ENCODE results near the gene OR8B2. TPM values are rescaled to one million over a fixed set of nuclear protein-coding genes. Genes with fewer than 3 reads are reported as not detected.
A peak's percentile ranks its signal among the peaks of the same experiment; 100 is the strongest.

OR8B2 gene, protein sequence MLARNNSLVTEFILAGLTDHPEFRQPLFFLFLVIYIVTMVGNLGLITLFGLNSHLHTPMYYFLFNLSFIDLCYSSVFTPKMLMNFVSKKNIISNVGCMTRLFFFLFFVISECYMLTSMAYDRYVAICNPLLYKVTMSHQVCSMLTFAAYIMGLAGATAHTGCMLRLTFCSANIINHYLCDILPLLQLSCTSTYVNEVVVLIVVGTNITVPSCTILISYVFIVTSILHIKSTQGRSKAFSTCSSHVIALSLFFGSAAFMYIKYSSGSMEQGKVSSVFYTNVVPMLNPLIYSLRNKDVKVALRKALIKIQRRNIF
- total RNA-seq (2021; ENCODE audit: unreplicated experiment) = not detected
- not detected in 2 replicates for polyA plus RNA-seq (2012)
- percentile 16 among the genes with signal in this experiment for Bru-seq, nascent RNA
- BruChase-seq, experiment 1, labeled RNA remaining after a 6-hour chase = not detected
- BruChase-seq, experiment 2, labeled RNA remaining after a 2-hour chase = not detected
- long read RNA-seq = 0 reads

DNA sequence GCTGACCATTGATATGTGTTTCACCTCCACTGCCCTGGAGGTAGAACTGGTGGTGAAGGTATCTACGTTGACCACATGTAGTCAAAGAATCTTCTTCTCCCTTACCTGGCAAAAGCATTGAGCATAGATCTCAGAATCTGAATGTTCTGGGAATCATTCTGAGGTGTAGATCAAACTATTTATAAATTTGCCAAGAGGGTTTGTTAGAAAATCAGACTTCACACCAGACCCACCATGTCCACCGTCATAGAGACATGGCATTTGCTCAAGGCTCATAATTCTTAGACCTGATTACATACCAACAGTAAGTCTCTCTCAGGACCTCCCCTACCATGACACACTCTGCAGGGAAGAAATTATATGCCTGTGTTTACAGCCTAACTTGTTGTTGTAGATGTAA is at the start of gene OR8B2:
Gene OR8B2, minus strand, starts transcription at position 101 of the 400 bp plus-strand sequence. CDS start 1,156 bp downstream, outside the sequence.
- H3K27me3 ChIP-seq (ENCODE audit: insufficient read depth, low read length) = peaks cover 7% of the 10 kb centered on the region; the same call in 1 of the 2 replicates
- CTCF ChIA-PET = no interaction called here
- H3K9me3 ChIP-seq (ENCODE audit: control insufficient read depth in 1 of 2, insufficient read depth in 1 of 2, low read depth in 1 of 2, low read length in 2 of 2) = no peaks in the 10 kb centered on the region
- H3K4me1 ChIP-seq (ENCODE audit: control insufficient read depth in 1 of 2, insufficient read depth in 2 of 2, low read length in 2 of 2) = no peaks in the 10 kb centered on the region
- no peaks in the 10 kb centered on the region for H4K20me1 ChIP-seq (ENCODE audit: insufficient read depth)
- no peak for ATAC-seq
- no peaks in the 10 kb centered on the region for H3K9me2 ChIP-seq (ENCODE audit: insufficient read depth)
- RAD21 ChIA-PET (ENCODE audit: low non-redundant PET in 1 of 2, low total read pairs in 2 of 2, uncharacterized antibody in 2 of 2, unreplicated experiment in 2 of 2) = no interaction called here
- H3K79me2 ChIP-seq (ENCODE audit: insufficient read depth, low read length) = no peaks in the 10 kb centered on the region
- H3K4me2 ChIP-seq (ENCODE audit: low read length) = no peak within 1 kb of the TSS
- no TSS peak for BruUV-seq (replicated peaks)
- no peak within 1 kb of the TSS for H2AFZ ChIP-seq (ENCODE audit: low read depth, low read length, poor library complexity, severe bottlenecking)
- H3K27ac ChIP-seq (ENCODE audit: low read depth, low read length) = no peak within 1 kb of the TSS
- POLR2A ChIA-PET = no interaction called here
- no peak for TF ChIP-seq CEBPB (IDR thresholded peaks at IDR 0.05; ENCODE audit: low read depth)
- H3K36me3 ChIP-seq (ENCODE audit: control insufficient read depth in 1 of 2, insufficient read depth in 2 of 2, low read length in 2 of 2) = no peaks in the 10 kb centered on the region
- intact Hi-C loops (cut with micrococcal nuclease) = no loop called here
- H3K4me3 ChIP-seq (replicated peaks in 1 of 2; ENCODE audit: low read depth in 1 of 2, low read length in 2 of 2) = no peak within 1 kb of the TSS
- no peak for DNase-seq (ENCODE audit: low read depth, low spot score)
- no peak within 1 kb of the TSS for H3K9ac ChIP-seq (ENCODE audit: low read length)

DNA sequence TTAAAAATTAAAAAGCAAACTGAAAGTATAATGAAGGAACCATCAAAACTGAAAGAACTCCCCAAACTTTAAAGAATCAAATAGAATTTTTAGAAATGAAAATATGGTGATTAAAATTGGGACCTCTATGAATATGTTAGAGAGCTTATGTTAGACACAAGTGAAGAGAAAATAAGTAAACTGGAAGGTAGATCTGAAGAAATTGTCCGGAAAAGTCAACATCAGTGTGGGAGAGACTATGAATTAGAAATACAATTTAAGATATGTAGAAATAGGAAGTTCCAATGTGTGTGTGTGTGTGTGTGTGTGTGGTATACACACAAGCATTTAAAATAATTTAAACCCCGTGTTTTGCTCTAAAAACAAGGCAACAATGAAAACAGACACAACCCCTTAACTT is 45.3 kb upstream of the OR8B2 start:
- Histone ChIP-seq H4K20me1 (ENCODE audit: insufficient read depth) (no peaks in the 10 kb centered on the region), H3K27me3 (ENCODE audit: insufficient read depth, low read length) (peaks cover 27% of the 10 kb centered on the region; the same call in 1 of the 2 replicates)
- CTCF ChIA-PET = interaction anchor here (1.2 kb wide), 1 partner anchor 13 kb away, joined by 3 read pairs; no protein-coding TSS in a partner anchor

More for the DNA sequence above, 45.3 kb upstream of the OR8B2 start:
- H3K9ac ChIP-seq (ENCODE audit: low read length) = no peak overlapping the region
- TF ChIP-seq, protein P1, sequence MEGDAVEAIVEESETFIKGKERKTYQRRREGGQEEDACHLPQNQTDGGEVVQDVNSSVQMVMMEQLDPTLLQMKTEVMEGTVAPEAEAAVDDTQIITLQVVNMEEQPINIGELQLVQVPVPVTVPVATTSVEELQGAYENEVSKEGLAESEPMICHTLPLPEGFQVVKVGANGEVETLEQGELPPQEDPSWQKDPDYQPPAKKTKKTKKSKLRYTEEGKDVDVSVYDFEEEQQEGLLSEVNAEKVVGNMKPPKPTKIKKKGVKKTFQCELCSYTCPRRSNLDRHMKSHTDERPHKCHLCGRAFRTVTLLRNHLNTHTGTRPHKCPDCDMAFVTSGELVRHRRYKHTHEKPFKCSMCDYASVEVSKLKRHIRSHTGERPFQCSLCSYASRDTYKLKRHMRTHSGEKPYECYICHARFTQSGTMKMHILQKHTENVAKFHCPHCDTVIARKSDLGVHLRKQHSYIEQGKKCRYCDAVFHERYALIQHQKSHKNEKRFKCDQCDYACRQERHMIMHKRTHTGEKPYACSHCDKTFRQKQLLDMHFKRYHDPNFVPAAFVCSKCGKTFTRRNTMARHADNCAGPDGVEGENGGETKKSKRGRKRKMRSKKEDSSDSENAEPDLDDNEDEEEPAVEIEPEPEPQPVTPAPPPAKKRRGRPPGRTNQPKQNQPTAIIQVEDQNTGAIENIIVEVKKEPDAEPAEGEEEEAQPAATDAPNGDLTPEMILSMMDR (IDR thresholded peaks at IDR 0.05 in 2 of 3, conservative IDR thresholded peaks at IDR 0.05 in 1 of 3; ENCODE audit: borderline replicate concordance in 1 of 3, insufficient read depth in 1 of 3, low read depth in 2 of 3, low read length in 2 of 3) = no peak
- TF ChIP-seq EGR1 (IDR thresholded peaks at IDR 0.05; ENCODE audit: low read depth) = no peak
- no peak for DNase-seq (ENCODE audit: low read depth, low spot score)
- H3K4me3 ChIP-seq (replicated peaks in 1 of 2; ENCODE audit: low read depth in 1 of 2, low read length in 2 of 2) = no peak overlapping the region
- POLR2A ChIA-PET = no interaction called here
- no peaks in the 10 kb centered on the region for H3K36me3 ChIP-seq (ENCODE audit: control insufficient read depth in 1 of 2, insufficient read depth in 2 of 2, low read length in 2 of 2)
- no peak for ATAC-seq
- no peak overlapping the region for H3K4me2 ChIP-seq (ENCODE audit: low read length)
- no peaks in the 10 kb centered on the region for H3K79me2 ChIP-seq (ENCODE audit: insufficient read depth, low read length)
- no peaks in the 10 kb centered on the region for H3K4me1 ChIP-seq (ENCODE audit: control insufficient read depth in 1 of 2, insufficient read depth in 2 of 2, low read length in 2 of 2)
- intact Hi-C loops (cut with micrococcal nuclease) = no loop called here
- H3K9me3 ChIP-seq (ENCODE audit: control insufficient read depth in 1 of 2, insufficient read depth in 1 of 2, low read depth in 1 of 2, low read length in 2 of 2) = no peaks in the 10 kb centered on the region
- no peak overlapping the region for H2AFZ ChIP-seq (ENCODE audit: low read depth, low read length, poor library complexity, severe bottlenecking)
- BruUV-seq (replicated peaks) = no TSS peak
- H3K27ac ChIP-seq (ENCODE audit: low read depth, low read length) = no peak overlapping the region
- RAD21 ChIA-PET (ENCODE audit: low non-redundant PET in 1 of 2, low total read pairs in 2 of 2, uncharacterized antibody in 2 of 2, unreplicated experiment in 2 of 2) = no interaction called here
- H3K9me2 ChIP-seq (ENCODE audit: insufficient read depth) = no peaks in the 10 kb centered on the region

Data from HCT116 (cell line).